A549 (cell line): ENCODE results near the gene GDF2. TPM values are rescaled to one million over a fixed set of nuclear protein-coding genes. Genes with fewer than 3 reads are reported as not detected.

Experiments
- ATAC-seq, 2 experiments: fragments of 200-7000 bp in 1 of 2; fragments of >200 bp in 1 of 2; cut with Nextera tagmentation in 1 of 2; cut with Tn5 transposase in 1 of 2; 3 replicates each; pipeline versions ENCODE4 v1.8.0 to v1.9.1; 2018 to 2020; ENCODE audit warnings: mild to moderate bottlenecking in 1 of 2, moderate library complexity in 1 of 2
- CTCF ChIA-PET: fragments of 300-600 bp; sonication (Branson Sonifier 250); formaldehyde crosslinking; extraction: SDS; loops from one replicate; lab custom pipeline; 2021; ENCODE audit warnings: antibody characterized with exemption, inconsistent platforms; lab: Yijun Ruan, JAX
- POLR2A ChIA-PET: fragments of 350-600 bp; formaldehyde crosslinking; extraction: SDS; loops from one replicate; lab custom pipeline; 2021; ENCODE audit warnings: antibody characterized with exemption, inconsistent platforms; lab: Yijun Ruan, JAX
- DNase-seq, 2 experiments: peaks; one replicate each; pipeline versions ENCODE4 v3.0.0 to v3.0.0-alpha.2; 2011 to 2016; ENCODE audit warnings: low read depth in 1 of 2, low spot score in 1 of 2
- FAIRE-seq: peaks from 2 replicates; lab custom pipeline; 2011; peaks lifted over from hg19 to GRCh38; lab: Jason Lieb, UNC
- H3K27ac ChIP-seq, 2 experiments: fragments of >200 bp; sonication (Bioruptor Twin); formaldehyde crosslinking; 3 replicates each; pipeline ENCODE4 v1.5.1; 2016 to 2017
- H3K4me1 ChIP-seq: fragments of >200 bp; sonication (Bioruptor Twin); formaldehyde crosslinking; 3 replicates; pipeline ENCODE4 v1.6.1; 2016
- H3K4me2 ChIP-seq: fragments of >200 bp; sonication (Bioruptor Twin); formaldehyde crosslinking; 3 replicates; pipeline ENCODE4 v1.6.1; 2016
- H3K4me3 ChIP-seq: fragments of >200 bp; sonication (Bioruptor Twin); formaldehyde crosslinking; 3 replicates; pipeline ENCODE4 v1.5.1; 2016
- H3K9me3 ChIP-seq: fragments of >200 bp; sonication (Bioruptor Twin); formaldehyde crosslinking; 3 replicates; pipeline ENCODE4 v1.6.1; 2016
- CBX2 ChIP-seq: fragments of 200-600 bp; sonication (generic); IDR thresholded peaks from 2 replicates; pipeline ENCODE4 v1.6.1; 2016; ENCODE audit warnings: low read depth, mild to moderate bottlenecking, borderline replicate concordance
- CHD2 ChIP-seq: fragments of 150-350 bp; IDR thresholded peaks from 2 replicates; pipeline ENCODE4 v1.6.1; 2014; ENCODE audit warnings: low read length; ENCODE audit not compliant: partially characterized antibody
- EHMT2 ChIP-seq: fragments of 200-600 bp; sonication (generic); IDR thresholded peaks from 2 replicates; pipeline ENCODE4 v1.6.1; 2016; ENCODE audit warnings: antibody characterized with exemption, low read depth, mild to moderate bottlenecking, moderate library complexity
- FOSB ChIP-seq: fragments of 250-450 bp; sonication (Bioruptor Pico); IDR thresholded peaks from 2 replicates; pipeline ENCODE4 v1.5.0; 2020; ENCODE audit warnings: mild to moderate bottlenecking, moderate library complexity
- GATA3 ChIP-seq: IDR thresholded peaks from 2 replicates; pipeline ENCODE4 v1.6.1; 2012; ENCODE audit warnings: borderline replicate concordance
- HDAC2 ChIP-seq: fragments of 200-600 bp; sonication (generic); IDR thresholded peaks from 2 replicates; pipeline ENCODE4 v1.6.1; 2016
- HEYL ChIP-seq: fragments of 250-450 bp; sonication (Bioruptor Pico); IDR thresholded peaks from 2 replicates; pipeline ENCODE4 v1.8.0; 2021; ENCODE audit warnings: mild to moderate bottlenecking, moderate library complexity
- HOXB5 ChIP-seq: fragments of 250-450 bp; sonication (Bioruptor Pico); IDR thresholded peaks from 2 replicates; pipeline ENCODE4 v1.5.0; 2020; ENCODE audit warnings: mild to moderate bottlenecking, moderate library complexity
- JUN ChIP-seq, 2 experiments: fragments of >200 bp; sonication (Bioruptor Twin); formaldehyde crosslinking; IDR thresholded peaks; 2 replicates in 1 of 2; 3 replicates in 1 of 2; pipeline ENCODE4 v1.6.1; 2016 to 2017
- JUNB ChIP-seq: fragments of >200 bp; sonication (Bioruptor Twin); formaldehyde crosslinking; IDR thresholded peaks from 2 replicates; pipeline ENCODE4 v1.6.1; 2016
- KDM1A ChIP-seq: fragments of 200-600 bp; sonication (generic); IDR thresholded peaks from 2 replicates; pipeline ENCODE4 v1.6.1; 2016; ENCODE audit warnings: low read depth, mild to moderate bottlenecking
- KDM5A ChIP-seq: fragments of 200-600 bp; sonication (generic); IDR thresholded peaks from 2 replicates; pipeline ENCODE4 v1.6.1; 2016; ENCODE audit warnings: antibody characterized with exemption, mild to moderate bottlenecking
- MAFK ChIP-seq: fragments of 450-650 bp; IDR thresholded peaks from 2 replicates; pipeline ENCODE4 v1.6.1; 2014; ENCODE audit not compliant: partially characterized antibody
- MAX ChIP-seq: IDR thresholded peaks from 2 replicates; pipeline ENCODE4 v1.6.1; 2012
- MAZ ChIP-seq: fragments of 150-350 bp; IDR thresholded peaks from 2 replicates; pipeline ENCODE4 v1.6.1; 2014; ENCODE audit warnings: antibody characterized with exemption, low read depth, low read length, borderline replicate concordance
- MYC ChIP-seq: IDR thresholded peaks from 2 replicates; pipeline ENCODE4 v1.6.1; 2012; ENCODE audit warnings: mild to moderate bottlenecking, inconsistent platforms, low read length, improper control_type of control experiment, borderline replicate concordance
- NFE2L2 ChIP-seq: fragments of 150-350 bp; conservative IDR thresholded peaks from 2 replicates; pipeline ENCODE4 v1.6.1; 2014; ENCODE audit warnings: low read length
- NPAS2 ChIP-seq: fragments of 250-450 bp; sonication (Bioruptor Pico); IDR thresholded peaks from 2 replicates; pipeline ENCODE4 v1.8.0; 2022; ENCODE audit warnings: mild to moderate bottlenecking, moderate library complexity, borderline replicate concordance
- POLR2A ChIP-seq: IDR thresholded peaks from 2 replicates; pipeline ENCODE4 v1.6.1; 2012; ENCODE audit warnings: mild to moderate bottlenecking, low read length
- RAD21 ChIP-seq, 2 experiments: fragments of >200 bp in 1 of 2; sonication (Bioruptor Twin) in 1 of 2; formaldehyde crosslinking in 1 of 2; IDR thresholded peaks in 1 of 2; conservative IDR thresholded peaks in 1 of 2; 2 replicates in 1 of 2; 3 replicates in 1 of 2; pipeline ENCODE4 v1.6.1; 2012 to 2018; ENCODE audit warnings: inconsistent platforms in 1 of 2
- RCOR1 ChIP-seq: fragments of 150-350 bp; IDR thresholded peaks from 2 replicates; pipeline ENCODE4 v1.6.1; 2014; ENCODE audit warnings: antibody characterized with exemption, low read length, low read depth
- RNF2 ChIP-seq: fragments of 200-600 bp; sonication (generic); IDR thresholded peaks from 2 replicates; pipeline ENCODE4 v1.6.1; 2016; ENCODE audit warnings: low read depth, mild to moderate bottlenecking, antibody characterized with exemption, moderate library complexity, borderline replicate concordance
- SREBF2 ChIP-seq: fragments of 450-650 bp; IDR thresholded peaks from 2 replicates; pipeline ENCODE4 v1.6.1; 2014; ENCODE audit warnings: mild to moderate bottlenecking, moderate library complexity
- ZC3H11A ChIP-seq: fragments of 450-650 bp; IDR thresholded peaks from 2 replicates; pipeline ENCODE4 v1.6.1; 2014; ENCODE audit warnings: antibody characterized with exemption, mild to moderate bottlenecking
- ZFP36 ChIP-seq: fragments of 450-650 bp; IDR thresholded peaks from 2 replicates; pipeline ENCODE4 v1.6.1; 2014; ENCODE audit warnings: borderline replicate concordance; ENCODE audit not compliant: partially characterized antibody
- ZSCAN20 ChIP-seq: fragments of 250-450 bp; sonication (Bioruptor Pico); IDR thresholded peaks from 2 replicates; pipeline ENCODE4 v1.8.0; 2022; ENCODE audit warnings: mild to moderate bottlenecking, moderate library complexity
- WGBS: methylation state at CpG from one replicate; pipeline ENCODE4 v1.1.6; 2017; ENCODE audit errors: missing lambda C conversion rate; 5-methylcytosine and 5-hydroxymethylcytosine counted together
- polyA plus RNA-seq, 4 experiments: library from polyadenylated mRNA; depleted of rRNA in 3 of 4; stranded (reverse); fragments of >200 nt; fragmentation: RNase III in 1 of 4; extraction: RNeasy Plus Mini Kit Qiagen cat#74134 plus additional on column Dnase treatment in 1 of 4; gene quantifications; 2 replicates in 3 of 4; 3 replicates in 1 of 4; pipeline ENCODE4 v1.2.3, GENCODE V29; 2011 to 2017
- TF ChIP-seq, protein P1 (sequence below): fragments of 150-350 bp; IDR thresholded peaks from 2 replicates; pipeline ENCODE4 v1.6.1; 2014; ENCODE audit warnings: low read depth, mild to moderate bottlenecking, low read length
- TF ChIP-seq, protein P2 (sequence below): IDR thresholded peaks from 2 replicates; pipeline ENCODE4 v1.6.1; 2012

The GDF2 gene
- polyA plus RNA-seq, 2 of the 4 experiments (the other 2 are of a cell fraction) = not detected

DNA sequence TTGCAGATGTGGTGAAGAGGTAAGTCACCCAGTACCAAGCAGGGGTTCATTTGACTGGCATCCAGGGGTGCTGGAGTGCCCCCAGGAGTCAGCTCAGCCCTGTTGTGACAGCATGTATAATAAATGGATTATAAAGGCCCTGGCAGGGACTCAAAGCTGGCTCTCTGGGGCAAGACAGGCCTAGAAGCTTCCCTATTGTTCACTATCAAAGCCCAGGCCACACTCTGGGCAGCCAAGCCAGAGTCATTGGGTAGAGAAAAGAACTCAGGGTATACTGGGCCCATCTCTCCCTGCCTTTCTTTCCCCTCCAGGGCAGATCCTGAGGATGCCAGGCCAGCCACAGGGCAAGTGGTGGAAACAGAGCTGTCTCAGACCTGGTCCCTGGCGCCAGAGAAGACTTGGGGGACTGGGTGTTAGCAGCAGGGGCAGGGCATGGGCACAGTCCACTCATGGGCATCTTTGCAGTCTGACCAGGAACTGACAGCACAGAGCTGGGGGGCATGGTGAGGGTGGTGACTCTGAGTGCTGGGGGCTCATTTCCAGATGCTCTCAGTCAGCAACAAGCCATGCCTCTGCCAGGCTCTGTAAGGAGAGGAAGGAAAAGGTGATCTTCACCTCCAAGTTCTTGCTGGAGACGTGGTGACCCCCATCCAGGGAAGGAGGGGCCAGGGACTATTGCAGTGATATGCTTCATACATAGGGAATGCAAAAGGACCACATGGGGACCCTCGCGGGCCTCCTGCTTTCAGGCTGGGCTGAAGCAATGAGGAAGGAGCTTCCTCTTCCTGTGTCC is 37.6 kb downstream of the GDF2 start:
- 81% methylated on average over 4 of the region's 4 CpGs for whole genome bisulfite sequencing
- Histone ChIP-seq H3K4me1 (no peaks in the 10 kb centered on the region), H3K4me3 (no peak overlapping the region), H3K9me3 (no peaks in the 10 kb centered on the region), H3K27ac (no peak overlapping the region), H3K4me2 (no peak overlapping the region)
- TF ChIP-seq JUN (IDR thresholded peaks at IDR 0.05) (no peak), RAD21 (conservative IDR thresholded peaks at IDR 0.05 in 1 of 2, IDR thresholded peaks at IDR 0.05 in 1 of 2) (no peak), ZFP36 (no peak), EHMT2 (no peak), FOSB (no peak), JUNB (no peak), HOXB5 (no peak), SREBF2 (no peak), NPAS2 (no peak), HDAC2 (no peak), KDM1A (no peak), ZC3H11A (no peak)
- TF ChIP-seq, protein P1, sequence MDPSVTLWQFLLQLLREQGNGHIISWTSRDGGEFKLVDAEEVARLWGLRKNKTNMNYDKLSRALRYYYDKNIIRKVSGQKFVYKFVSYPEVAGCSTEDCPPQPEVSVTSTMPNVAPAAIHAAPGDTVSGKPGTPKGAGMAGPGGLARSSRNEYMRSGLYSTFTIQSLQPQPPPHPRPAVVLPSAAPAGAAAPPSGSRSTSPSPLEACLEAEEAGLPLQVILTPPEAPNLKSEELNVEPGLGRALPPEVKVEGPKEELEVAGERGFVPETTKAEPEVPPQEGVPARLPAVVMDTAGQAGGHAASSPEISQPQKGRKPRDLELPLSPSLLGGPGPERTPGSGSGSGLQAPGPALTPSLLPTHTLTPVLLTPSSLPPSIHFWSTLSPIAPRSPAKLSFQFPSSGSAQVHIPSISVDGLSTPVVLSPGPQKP = no peak
- ChIA-PET CTCF (interaction anchor here (0.6 to 5.0 kb wide), 11 partner anchors 10 to 47 kb away, joined by 3 to 27 read pairs (median 5); partner anchors contain the start of genes RBP3 and ZNF488), POLR2A (no interaction called here)
- FAIRE-seq (no peak), DNase-seq (no peak), ATAC-seq (no peak)

DNA sequence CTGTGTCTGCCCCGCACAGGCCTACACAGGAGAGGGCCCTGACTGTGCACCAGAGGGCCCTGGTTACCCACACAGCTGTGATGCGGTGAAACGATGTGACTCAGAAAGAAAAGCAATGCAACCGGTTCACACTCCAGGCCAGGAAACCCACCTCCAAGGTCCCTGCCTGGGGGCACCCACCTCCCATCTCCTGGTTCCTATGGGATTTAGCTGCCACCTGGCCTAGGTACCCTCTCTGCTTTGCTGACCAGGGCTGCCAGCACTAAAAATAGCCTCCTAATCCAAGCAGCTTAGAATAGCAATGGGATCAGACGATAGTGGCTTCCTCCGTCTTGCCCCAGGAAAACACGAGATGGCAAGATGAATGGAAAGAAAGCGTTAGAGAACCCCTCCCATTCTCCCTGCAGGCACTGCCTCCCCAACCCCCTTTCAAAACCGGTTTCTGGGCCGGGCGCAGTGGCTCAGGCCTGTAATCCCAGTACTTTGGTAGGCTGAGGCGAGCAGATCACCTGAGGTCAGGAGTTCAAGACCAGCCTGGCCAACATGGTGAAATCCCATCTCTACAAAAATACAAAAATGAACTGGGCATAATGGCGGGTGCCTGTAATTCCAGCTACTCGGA is 38.3 kb downstream of the GDF2 start:
- ChIA-PET POLR2A (no interaction called here), CTCF (interaction anchor here (0.7 to 5.0 kb wide), 10 partner anchors 8 to 82 kb away, joined by 3 to 27 read pairs (median 5); partner anchors contain the start of genes RBP3 and ZNF488)
- no peaks in the 10 kb centered on the region for H3K4me1 ChIP-seq
- H3K27ac ChIP-seq = no peak overlapping the region
- TF ChIP-seq, protein P2, sequence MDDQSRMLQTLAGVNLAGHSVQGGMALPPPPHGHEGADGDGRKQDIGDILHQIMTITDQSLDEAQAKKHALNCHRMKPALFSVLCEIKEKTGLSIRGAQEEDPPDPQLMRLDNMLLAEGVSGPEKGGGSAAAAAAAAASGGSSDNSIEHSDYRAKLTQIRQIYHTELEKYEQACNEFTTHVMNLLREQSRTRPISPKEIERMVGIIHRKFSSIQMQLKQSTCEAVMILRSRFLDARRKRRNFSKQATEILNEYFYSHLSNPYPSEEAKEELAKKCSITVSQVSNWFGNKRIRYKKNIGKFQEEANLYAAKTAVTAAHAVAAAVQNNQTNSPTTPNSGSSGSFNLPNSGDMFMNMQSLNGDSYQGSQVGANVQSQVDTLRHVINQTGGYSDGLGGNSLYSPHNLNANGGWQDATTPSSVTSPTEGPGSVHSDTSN = no peak
- TF ChIP-seq JUNB (no peak), MYC (no peak), GATA3 (no peak), JUN (IDR thresholded peaks at IDR 0.05) (no peak), ZFP36 (no peak), ZC3H11A (no peak), HEYL (CRISPR knock-in tag) (no peak), KDM5A (no peak), CBX2 (no peak), MAZ (no peak), RCOR1 (no peak), POLR2A (no peak), ZSCAN20 (CRISPR knock-in tag) (no peak), MAX (no peak), CHD2 (no peak), NFE2L2 (no peak), MAFK (no peak), RNF2 (no peak)
- H3K4me3 ChIP-seq = no peak overlapping the region
- ATAC-seq (no peak), FAIRE-seq (no peak), DNase-seq (no peak)
- H3K9me3 ChIP-seq = no peaks in the 10 kb centered on the region
- WGBS = 84% methylated on average over 14 of the region's 14 CpGs
- H3K4me2 ChIP-seq = no peak overlapping the region
